Calu3 (cell line): ENCODE results near the gene PCNP. TPM values are rescaled to one million over a fixed set of nuclear protein-coding genes. Genes with fewer than 3 reads are reported as not detected.
"Not testable (repeated sequence)": the region's sequence is repeated elsewhere in the genome, so short reads cannot be mapped to it uniquely, and the experiment has no call there.

Experiments
- BruUV-seq: library from RNA; stranded (reverse); fragments of 400-500 nt; replicated peaks from 2 replicates; lab custom pipeline; 2021; lab: Mats Ljungman, UMichigan
- CTCF ChIA-PET: fragments of 300-600 bp; sonication (Branson Sonifier 250); formaldehyde crosslinking; loops from one replicate; lab custom pipeline; 2022; ENCODE audit warnings: antibody characterized with exemption; lab: Charles Lee
- DNase-seq: peaks from one replicate; pipeline ENCODE4 v3.0.0; 2022
- H3K27ac Mint-ChIP-seq: one replicate; pipeline ENCODE4 v1.8.0; 2022; ENCODE audit warnings: mixed read lengths; ENCODE audit not compliant: unreplicated experiment
- H3K27me3 Mint-ChIP-seq: one replicate; pipeline ENCODE4 v1.8.0; 2022; ENCODE audit warnings: mixed read lengths; ENCODE audit not compliant: unreplicated experiment
- H3K36me3 Mint-ChIP-seq: one replicate; pipeline ENCODE4 v1.8.0; 2022; ENCODE audit warnings: mild to moderate bottlenecking, moderate library complexity, mixed read lengths; ENCODE audit not compliant: insufficient read depth, unreplicated experiment
- H3K4me1 Mint-ChIP-seq: one replicate; pipeline ENCODE4 v1.8.0; 2022; ENCODE audit warnings: mild to moderate bottlenecking, low read depth, mixed read lengths; ENCODE audit not compliant: unreplicated experiment
- H3K4me3 Mint-ChIP-seq: one replicate; pipeline ENCODE4 v1.8.0; 2022; ENCODE audit warnings: mild to moderate bottlenecking, low read depth, moderate library complexity, mixed read lengths; ENCODE audit not compliant: unreplicated experiment
- H3K9me3 Mint-ChIP-seq: one replicate; pipeline ENCODE4 v1.8.0; 2022; ENCODE audit warnings: low read depth, mixed read lengths; ENCODE audit not compliant: unreplicated experiment
- CTCF ChIP-seq: fragments of 200-600 bp; IDR thresholded peaks from one replicate; pipeline ENCODE4 v1.8.0; 2022; ENCODE audit warnings: antibody characterized with exemption; ENCODE audit not compliant: unreplicated experiment
- intact Hi-C: fragments of 100-400 bp; cut with micrococcal nuclease; formaldehyde crosslinking; loops from one replicate; pipeline ENCODE4 v1.10.0; 2022; ENCODE audit not compliant: unreplicated experiment
- total RNA-seq: library from RNA; stranded (reverse); gene quantifications from 2 replicates; pipeline ENCODE4 v1.2.3, GENCODE V29; 2022

The PCNP gene
- total RNA-seq, 1 experiment from 2014 or later = 147 TPM

- no peak for DNase-seq
- CTCF ChIA-PET = no interaction called here
- intact Hi-C loops = no loop called here
- H3K4me3 Mint-ChIP-seq = no peak overlapping the region
- no peak for TF ChIP-seq CTCF
- no peaks in the 10 kb centered on the region for H3K36me3 Mint-ChIP-seq
- H3K9me3 Mint-ChIP-seq = peaks cover 3% of the 10 kb centered on the region
- no peaks in the 10 kb centered on the region for H3K4me1 Mint-ChIP-seq
- peaks cover 60% of the 10 kb centered on the region for H3K27me3 Mint-ChIP-seq
- BruUV-seq = no TSS peak
- no peak overlapping the region for H3K27ac Mint-ChIP-seq
Observed at GRCh38 chr3:101533603-101533968, 40.4 kb upstream of the PCNP start.

GRCh38 chr3:101535221-101535620 is 38.8 kb upstream of the PCNP start:
- no peak for DNase-seq
- no peak overlapping the region for H3K27ac Mint-ChIP-seq
- H3K4me3 Mint-ChIP-seq = no peak overlapping the region
- TF ChIP-seq CTCF = no peak
- intact Hi-C loops = no loop called here
- no peaks in the 10 kb centered on the region for H3K4me1 Mint-ChIP-seq
- peaks cover 76% of the 10 kb centered on the region for H3K27me3 Mint-ChIP-seq
- BruUV-seq = no TSS peak
- H3K36me3 Mint-ChIP-seq = no peaks in the 10 kb centered on the region
- CTCF ChIA-PET = no interaction called here
- H3K9me3 Mint-ChIP-seq = peaks cover under 1% of the 10 kb centered on the region

- Mint-ChIP-seq H3K4me3 (no peak overlapping the region), H3K27ac (no peak overlapping the region)
- CTCF ChIA-PET = no interaction called here
Observed at GRCh38 chr3:101536266-101536665, 37.7 kb upstream of the PCNP start.

GRCh38 chr3:101536955-101537354 is 37.0 kb upstream of the PCNP start:
- CTCF ChIA-PET, BruUV-seq, H3K27ac Mint-ChIP-seq, H3K4me3 Mint-ChIP-seq, H3K9me3 Mint-ChIP-seq, intact Hi-C loops, DNase-seq, H3K4me1 Mint-ChIP-seq, H3K36me3 Mint-ChIP-seq: not testable (repeated sequence)
- H3K27me3 Mint-ChIP-seq = peaks cover 73% of the 10 kb centered on the region

More at GRCh38 chr3:101536266-101536665, 37.7 kb upstream of the PCNP start:
- Mint-ChIP-seq H3K36me3 (no peaks in the 10 kb centered on the region), H3K9me3 (no peaks in the 10 kb centered on the region), H3K27me3 (peaks cover 77% of the 10 kb centered on the region), H3K4me1 (no peaks in the 10 kb centered on the region)
- TF ChIP-seq CTCF = no peak
- no peak for DNase-seq
- BruUV-seq = no TSS peak
- intact Hi-C loops = no loop called here

GRCh38 chr3:101542957-101543356 is 31.0 kb upstream of the PCNP start:
- Mint-ChIP-seq H3K9me3 (no peaks in the 10 kb centered on the region), H3K4me1 (no peaks in the 10 kb centered on the region), H3K36me3 (no peaks in the 10 kb centered on the region), H3K4me3 (no peak overlapping the region), H3K27me3 (peaks cover 24% of the 10 kb centered on the region), H3K27ac (no peak overlapping the region)
- intact Hi-C loops = no loop called here
- no peak for TF ChIP-seq CTCF
- no peak for DNase-seq
- CTCF ChIA-PET = no interaction called here
- no TSS peak for BruUV-seq
